ENCODE results near the gene RBMS3. TPM values are rescaled to one million over a fixed set of nuclear protein-coding genes. Genes with fewer than 3 reads are reported as not detected.
"Not testable (repeated sequence)": the region's sequence is repeated elsewhere in the genome, so short reads cannot be mapped to it uniquely, and the experiment has no call there.

Gene RBMS3
- polyA plus RNA-seq, 3 donors from 2014 or later: not detected

- Mint-ChIP-seq H3K27me3 (ENCODE audit: low read depth in 3 of 3) (no peaks in the 10 kb centered on the region), H3K36me3 (no peaks in the 10 kb centered on the region), H3K4me3 (no peak overlapping the region), H3K9me3 (peaks cover 0 to 17% (median 3%) of the 10 kb centered on the region in 6 donors), H3K27ac (no peak overlapping the region), H3K4me1 (no peaks in the 10 kb centered on the region)
- DNase-seq: no peak
Observed at GRCh38 chr3:29345516-29346300, 64.8 kb downstream of the RBMS3 start.

- no peaks in the 10 kb centered on the region for H3K4me1 Mint-ChIP-seq
- no peak for DNase-seq
- peaks cover 0 to 17% (median 2%) of the 10 kb centered on the region in 6 donors for H3K9me3 Mint-ChIP-seq
- H3K36me3 Mint-ChIP-seq: no peaks in the 10 kb centered on the region
- H3K27ac Mint-ChIP-seq: no peak overlapping the region
- no peaks in the 10 kb centered on the region for H3K27me3 Mint-ChIP-seq (ENCODE audit: low read depth in 3 of 3)
- H3K4me3 Mint-ChIP-seq: no peak overlapping the region
Observed at GRCh38 chr3:29346828-29347227, 66.0 kb downstream of the RBMS3 start.

DNA sequence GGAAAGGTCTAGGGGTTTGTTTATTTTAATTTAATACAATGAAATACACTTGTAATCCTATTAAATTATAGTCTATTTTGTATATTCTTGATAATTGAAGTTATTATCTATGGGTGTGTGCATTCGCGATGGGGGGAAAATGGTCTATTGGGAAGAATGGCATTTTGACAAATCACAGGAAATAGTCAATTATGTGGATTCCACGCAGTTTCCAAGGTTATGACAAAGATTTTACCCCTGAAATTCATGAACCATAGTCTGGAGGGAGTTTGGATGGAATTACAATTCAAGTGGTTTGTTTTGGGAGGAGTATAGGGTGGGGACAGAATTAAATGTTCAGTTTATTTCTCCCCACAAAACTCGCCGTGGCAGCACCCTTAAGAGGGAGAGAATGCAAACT lies 66.5 kb downstream of the RBMS3 start:
- Mint-ChIP-seq H3K4me1 (no peaks in the 10 kb centered on the region), H3K27me3 (ENCODE audit: low read depth in 3 of 3) (no peaks in the 10 kb centered on the region), H3K27ac (no peak overlapping the region), H3K9me3 (peaks cover 0 to 17% (median 1%) of the 10 kb centered on the region in 6 donors), H3K4me3 (no peak overlapping the region), H3K36me3 (no peaks in the 10 kb centered on the region)
- no peak for DNase-seq

- DNase-seq: no peak
- Mint-ChIP-seq H3K36me3 (no peaks in the 10 kb centered on the region), H3K4me3 (no peak overlapping the region), H3K9me3 (peaks cover 0 to 17% (median 1%) of the 10 kb centered on the region in 6 donors), H3K27me3 (ENCODE audit: low read depth in 3 of 3) (no peaks in the 10 kb centered on the region), H3K4me1 (peaks cover 0 to under 1% of the 10 kb centered on the region in 2 donors), H3K27ac (no peak overlapping the region)
Observed at GRCh38 chr3:29348316-29348715, 67.4 kb downstream of the RBMS3 start.

DNA sequence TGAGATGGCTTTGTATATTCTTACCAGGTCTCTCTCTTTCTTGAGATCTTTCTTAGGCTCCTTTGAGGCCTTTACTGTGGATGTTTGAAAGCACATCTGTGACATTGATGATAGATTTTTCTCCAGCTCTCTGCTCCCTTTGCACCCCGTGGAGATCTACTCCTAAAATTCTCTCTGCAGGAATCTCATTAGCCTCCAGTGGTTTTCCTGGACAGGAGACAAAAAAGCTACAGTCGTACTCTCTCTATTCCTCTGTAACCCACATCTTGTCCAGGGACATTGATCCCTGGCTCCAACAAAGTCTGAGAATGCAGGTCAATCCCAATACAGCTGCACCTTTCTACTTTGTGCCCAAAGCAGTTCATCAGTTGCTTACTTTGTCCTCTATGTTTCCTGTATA lies 68.2 kb downstream of the RBMS3 start:
- Mint-ChIP-seq H3K27me3 (ENCODE audit: low read depth in 3 of 3) (no peaks in the 10 kb centered on the region), H3K4me3 (no peak overlapping the region), H3K4me1 (peaks cover 0 to 8% of the 10 kb centered on the region in 2 donors), H3K36me3 (no peaks in the 10 kb centered on the region), H3K27ac (no peak overlapping the region), H3K9me3 (peaks cover 0 to 17% (median 1%) of the 10 kb centered on the region in 6 donors)
- DNase-seq: no peak

DNA sequence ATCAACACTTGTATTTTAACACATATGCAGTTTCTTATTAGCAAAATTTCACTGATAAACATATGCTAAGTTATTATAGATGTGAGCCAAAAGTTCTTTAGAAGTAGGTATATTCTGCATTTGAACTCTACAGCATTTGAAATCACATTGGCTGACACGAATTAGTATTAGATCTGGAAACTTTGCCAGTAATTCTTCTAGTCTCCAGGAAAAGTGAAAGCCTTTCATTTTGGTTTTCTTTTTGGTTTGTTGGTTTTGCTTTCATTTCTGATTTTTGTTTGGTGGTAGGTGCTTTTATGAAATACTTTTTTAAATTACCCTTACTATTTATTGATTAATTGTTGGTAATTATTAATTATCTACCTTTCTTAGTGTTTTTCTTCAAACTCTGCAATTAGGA lies 72.9 kb downstream of the RBMS3 start:
- DNase-seq: no peak
- no peak overlapping the region for H3K4me3 Mint-ChIP-seq
- no peaks in the 10 kb centered on the region for H3K36me3 Mint-ChIP-seq

DNA sequence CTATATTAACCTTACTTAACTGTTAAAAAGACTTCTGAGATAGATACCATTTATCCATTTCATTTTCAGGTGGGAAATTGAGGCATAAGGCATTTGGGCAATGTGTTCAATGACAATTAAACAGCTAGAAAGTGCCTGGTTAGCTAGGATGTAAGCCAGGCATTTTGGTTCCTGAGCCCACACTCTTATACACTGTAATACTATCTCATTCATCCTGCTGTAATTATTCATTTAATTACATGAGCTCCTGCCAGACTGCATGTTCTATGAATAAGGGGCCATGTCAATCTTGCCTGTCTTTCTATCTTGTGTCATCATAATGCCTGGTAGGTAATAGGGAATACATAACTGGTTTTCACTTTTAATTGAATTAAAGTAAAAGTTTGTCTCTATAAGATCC lies 74.0 kb downstream of the RBMS3 start:
- no peak for DNase-seq
- H3K36me3 Mint-ChIP-seq: no peaks in the 10 kb centered on the region
- peaks cover 0 to 5% (median 2%) of the 10 kb centered on the region in 6 donors for H3K9me3 Mint-ChIP-seq
- H3K27me3 Mint-ChIP-seq (ENCODE audit: low read depth in 3 of 3): no peaks in the 10 kb centered on the region
- H3K4me1 Mint-ChIP-seq: peaks cover 0 to 13% of the 10 kb centered on the region in 2 donors
- H3K4me3 Mint-ChIP-seq: no peak overlapping the region
- H3K27ac Mint-ChIP-seq: no peak overlapping the region

More for the DNA sequence above, 72.9 kb downstream of the RBMS3 start:
- peaks cover 0 to 13% of the 10 kb centered on the region in 2 donors for H3K4me1 Mint-ChIP-seq
- no peak overlapping the region for H3K27ac Mint-ChIP-seq
- no peaks in the 10 kb centered on the region for H3K27me3 Mint-ChIP-seq (ENCODE audit: low read depth in 3 of 3)
- H3K9me3 Mint-ChIP-seq: peaks cover 0 to 14% (median 4%) of the 10 kb centered on the region in 6 donors

GRCh38 chr3:29356062-29356461 lies 75.2 kb downstream of the RBMS3 start:
- Mint-ChIP-seq H3K27ac (no peak overlapping the region), H3K4me1 (peaks cover 0 to 13% of the 10 kb centered on the region in 2 donors), H3K36me3 (peaks cover 0 to 4% (median 0%) of the 10 kb centered on the region in 3 donors), H3K9me3 (peaks cover 0 to 13% (median 3%) of the 10 kb centered on the region in 6 donors), H3K4me3 (no peak overlapping the region), H3K27me3 (ENCODE audit: low read depth in 3 of 3) (no peaks in the 10 kb centered on the region)
- DNase-seq: no peak

DNA sequence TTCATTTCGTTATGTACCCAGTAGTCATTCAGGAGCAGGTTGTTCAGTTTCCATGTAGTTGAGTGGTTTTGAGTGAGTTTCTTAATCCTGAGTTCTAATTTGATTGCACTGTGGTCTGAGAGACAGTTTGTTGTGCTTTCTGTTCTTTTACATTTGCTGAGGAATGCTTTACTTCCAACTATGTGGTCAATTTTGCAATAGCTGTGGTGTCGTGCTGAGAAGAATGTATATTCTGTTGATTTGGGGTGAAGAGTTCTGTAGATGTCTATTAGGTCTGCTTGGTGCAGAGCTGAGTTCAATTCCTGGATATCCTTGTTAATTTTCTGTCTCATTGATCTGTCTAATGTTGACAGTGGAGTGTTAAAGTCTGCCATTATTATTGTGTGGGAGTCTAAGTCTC lies 79.4 kb downstream of the RBMS3 start:
- not testable (repeated sequence) for H3K27ac Mint-ChIP-seq; H3K4me3 Mint-ChIP-seq; H3K4me1 Mint-ChIP-seq; H3K36me3 Mint-ChIP-seq; H3K27me3 Mint-ChIP-seq (ENCODE audit: low read depth in 3 of 3); DNase-seq
- H3K9me3 Mint-ChIP-seq: peaks cover 0 to 18% (median 6%) of the 10 kb centered on the region in 6 donors

DNA sequence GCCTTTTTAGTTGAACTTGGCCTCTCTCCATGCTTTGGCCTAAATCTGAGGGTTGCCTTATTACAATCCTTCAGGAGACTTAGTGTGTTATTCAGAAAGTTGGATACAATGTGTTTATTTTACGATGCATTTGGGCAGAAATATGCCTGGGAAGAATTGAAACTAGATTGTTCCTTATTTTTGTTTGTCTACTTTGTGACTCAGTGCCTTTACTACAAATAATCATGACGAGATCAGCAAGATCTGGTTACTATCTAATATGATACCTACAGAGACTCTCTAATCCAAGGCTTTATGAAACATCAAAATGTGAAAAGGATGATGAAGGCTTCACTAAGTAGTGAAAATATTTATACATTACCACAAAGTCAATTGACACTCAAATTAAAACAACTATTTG lies 82.2 kb downstream of the RBMS3 start:
- H3K27me3 Mint-ChIP-seq (ENCODE audit: low read depth in 3 of 3): peaks cover 0 to 2% (median 0%) of the 10 kb centered on the region in 3 donors
- peaks cover 0 to 4% (median 0%) of the 10 kb centered on the region in 3 donors for H3K36me3 Mint-ChIP-seq
- no peaks in the 10 kb centered on the region for H3K4me1 Mint-ChIP-seq
- DNase-seq: no peak
- peaks cover 0 to 20% (median 5%) of the 10 kb centered on the region in 6 donors for H3K9me3 Mint-ChIP-seq
- H3K4me3 Mint-ChIP-seq: no peak overlapping the region
- H3K27ac Mint-ChIP-seq: no peak overlapping the region

DNA sequence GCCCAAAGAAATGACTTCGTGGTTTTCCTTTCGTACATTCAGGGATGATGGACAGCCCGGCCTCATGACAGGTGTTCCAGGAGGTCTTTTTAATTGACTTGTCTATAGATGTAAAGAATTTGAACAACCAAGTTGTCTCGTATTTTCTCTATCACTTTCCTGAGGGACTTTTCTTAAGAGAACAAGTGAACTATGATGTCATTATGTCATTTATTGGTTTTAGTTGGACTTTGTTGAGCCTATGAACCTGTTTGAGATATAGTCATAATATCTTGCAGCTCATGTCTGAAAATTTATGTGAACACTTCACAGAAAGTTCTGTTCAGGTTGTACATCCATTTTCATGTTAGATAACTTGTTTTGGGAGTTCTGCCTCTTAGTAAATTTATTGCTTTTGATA lies 89.2 kb downstream of the RBMS3 start:
- H3K27me3 Mint-ChIP-seq (ENCODE audit: low read depth in 3 of 3): peaks cover 0 to 3% (median 2%) of the 10 kb centered on the region in 3 donors
- no peaks in the 10 kb centered on the region for H3K4me1 Mint-ChIP-seq
- H3K9me3 Mint-ChIP-seq: peaks cover 0 to 12% (median 2%) of the 10 kb centered on the region in 6 donors
- DNase-seq: no peak
- H3K27ac Mint-ChIP-seq: no peak overlapping the region
- H3K36me3 Mint-ChIP-seq: no peaks in the 10 kb centered on the region
- no peak overlapping the region for H3K4me3 Mint-ChIP-seq

- Mint-ChIP-seq H3K27ac (no peak overlapping the region), H3K4me3 (no peak overlapping the region), H3K36me3 (no peaks in the 10 kb centered on the region), H3K9me3 (peaks cover 0 to 19% (median 6%) of the 10 kb centered on the region in 6 donors), H3K27me3 (ENCODE audit: low read depth in 3 of 3) (peaks cover 0 to 3% (median 0%) of the 10 kb centered on the region in 3 donors), H3K4me1 (no peaks in the 10 kb centered on the region)
- DNase-seq: no peak
Observed at GRCh38 chr3:29370476-29371420, 89.9 kb downstream of the RBMS3 start.

GRCh38 chr3:29373131-29373680 lies 92.3 kb downstream of the RBMS3 start:
- peaks cover 0 to 17% (median 5%) of the 10 kb centered on the region in 6 donors for H3K9me3 Mint-ChIP-seq

More at GRCh38 chr3:29373131-29373680, 92.3 kb downstream of the RBMS3 start:
- Mint-ChIP-seq H3K27me3 (ENCODE audit: low read depth in 3 of 3) (peaks cover 0 to 3% (median 0%) of the 10 kb centered on the region in 3 donors), H3K4me1 (no peaks in the 10 kb centered on the region), H3K27ac (no peak overlapping the region), H3K4me3 (no peak overlapping the region), H3K36me3 (no peaks in the 10 kb centered on the region)
- DNase-seq: no peak
